Calu3 (cell line): ENCODE data around the gene RABAC1. TPM values are rescaled to one million over a fixed set of nuclear protein-coding genes. Genes with fewer than 3 reads are reported as not detected.

Experiments used
- BruUV-seq: library from RNA; stranded (reverse); fragments of 400-500 nt; replicated peaks from 2 replicates; lab custom pipeline; 2021; lab: Mats Ljungman, UMichigan
- CTCF ChIA-PET: fragments of 300-600 bp; sonication (Branson Sonifier 250); formaldehyde crosslinking; loops from one replicate; lab custom pipeline; 2022; ENCODE audit warnings: antibody characterized with exemption; lab: Charles Lee
- DNase-seq: peaks from one replicate; pipeline ENCODE4 v3.0.0; 2022
- H3K27ac Mint-ChIP-seq: one replicate; pipeline ENCODE4 v1.8.0; 2022; ENCODE audit warnings: mixed read lengths; ENCODE audit not compliant: unreplicated experiment
- H3K27me3 Mint-ChIP-seq: one replicate; pipeline ENCODE4 v1.8.0; 2022; ENCODE audit warnings: mixed read lengths; ENCODE audit not compliant: unreplicated experiment
- H3K36me3 Mint-ChIP-seq: one replicate; pipeline ENCODE4 v1.8.0; 2022; ENCODE audit warnings: mild to moderate bottlenecking, moderate library complexity, mixed read lengths; ENCODE audit not compliant: insufficient read depth, unreplicated experiment
- H3K4me1 Mint-ChIP-seq: one replicate; pipeline ENCODE4 v1.8.0; 2022; ENCODE audit warnings: mild to moderate bottlenecking, low read depth, mixed read lengths; ENCODE audit not compliant: unreplicated experiment
- H3K4me3 Mint-ChIP-seq: one replicate; pipeline ENCODE4 v1.8.0; 2022; ENCODE audit warnings: mild to moderate bottlenecking, low read depth, moderate library complexity, mixed read lengths; ENCODE audit not compliant: unreplicated experiment
- H3K9me3 Mint-ChIP-seq: one replicate; pipeline ENCODE4 v1.8.0; 2022; ENCODE audit warnings: low read depth, mixed read lengths; ENCODE audit not compliant: unreplicated experiment
- CTCF ChIP-seq: fragments of 200-600 bp; IDR thresholded peaks from one replicate; pipeline ENCODE4 v1.8.0; 2022; ENCODE audit warnings: antibody characterized with exemption; ENCODE audit not compliant: unreplicated experiment
- intact Hi-C: fragments of 100-400 bp; cut with micrococcal nuclease; formaldehyde crosslinking; loops from one replicate; pipeline ENCODE4 v1.10.0; 2022; ENCODE audit not compliant: unreplicated experiment
- total RNA-seq: library from RNA; stranded (reverse); gene quantifications from 2 replicates; pipeline ENCODE4 v1.2.3, GENCODE V29; 2022

RABAC1 gene
- total RNA-seq, 1 experiment from 2014 or later: 116 TPM

- no peaks in the 10 kb centered on the region for H3K36me3 Mint-ChIP-seq
- no TSS peak for BruUV-seq
- no peak overlapping the region for H3K27ac Mint-ChIP-seq
- TF ChIP-seq CTCF: no peak
- H3K9me3 Mint-ChIP-seq: no peaks in the 10 kb centered on the region
- no peaks in the 10 kb centered on the region for H3K4me1 Mint-ChIP-seq
- intact Hi-C loops: no loop called here
- no peak for DNase-seq
- peaks cover 82% of the 10 kb centered on the region for H3K27me3 Mint-ChIP-seq
- CTCF ChIA-PET: interaction anchor here (0.5 kb wide), 1 partner anchor 14 kb away, joined by 3 read pairs; no protein-coding TSS in a partner anchor
- H3K4me3 Mint-ChIP-seq: no peak overlapping the region
Measured at GRCh38 chr19:41968751-41969595, 9.9 kb upstream of the RABAC1 start.

- Mint-ChIP-seq H3K27me3 (peaks cover 66% of the 10 kb centered on the region), H3K27ac (no peak overlapping the region), H3K9me3 (no peaks in the 10 kb centered on the region), H3K4me3 (no peak overlapping the region), H3K36me3 (no peaks in the 10 kb centered on the region), H3K4me1 (no peaks in the 10 kb centered on the region)
- BruUV-seq: no TSS peak
- DNase-seq: no peak
- no peak for TF ChIP-seq CTCF
- CTCF ChIA-PET: no interaction called here
- intact Hi-C loops: no loop called here
Measured at GRCh38 chr19:41967054-41967783, 8.1 kb upstream of the RABAC1 start.

GRCh38 chr19:41965106-41965505 lies 6.0 kb upstream of the RABAC1 start:
- no peak for DNase-seq
- Mint-ChIP-seq H3K27me3 (peaks cover 46% of the 10 kb centered on the region), H3K9me3 (no peaks in the 10 kb centered on the region), H3K36me3 (no peaks in the 10 kb centered on the region), H3K4me1 (no peaks in the 10 kb centered on the region), H3K4me3 (no peak overlapping the region), H3K27ac (no peak overlapping the region)
- BruUV-seq: no TSS peak
- intact Hi-C loops: no loop called here
- no peak for TF ChIP-seq CTCF
- CTCF ChIA-PET: interaction anchor here (0.5 to 0.7 kb wide), 4 partner anchors 23 to 1041 kb away, joined by 3 to 5 read pairs (median 4); no protein-coding TSS in a partner anchor

- no peak for TF ChIP-seq CTCF
- CTCF ChIA-PET: interaction anchor here (0.7 kb wide), 1 partner anchor 46 kb away, joined by 8 read pairs; no protein-coding TSS in a partner anchor
- no TSS peak for BruUV-seq
- intact Hi-C loops: no loop called here
- Mint-ChIP-seq H3K4me3 (no peak overlapping the region), H3K9me3 (no peaks in the 10 kb centered on the region), H3K27me3 (peaks cover 5% of the 10 kb centered on the region), H3K4me1 (peaks cover 23% of the 10 kb centered on the region), H3K27ac (no peak overlapping the region), H3K36me3 (peaks cover 24% of the 10 kb centered on the region)
- DNase-seq: no peak
Measured at GRCh38 chr19:41960973-41961372, 1.9 kb upstream of the RABAC1 start.
